ENCODE measurements around the gene EFTUD2. TPM values are rescaled to one million over a fixed set of nuclear protein-coding genes. Genes with fewer than 3 reads are reported as not detected.

EFTUD2 gene
- total RNA-seq, 1 donor: 72.7 TPM

- peak; percentile 82 for DNase-seq (ENCODE audit: insufficient read length, low spot score, missing footprints)
- Histone ChIP-seq H3K79me2 (ENCODE audit: insufficient read depth, low read length) (peaks cover 38% of the 10 kb centered on the region), H3K27ac (ENCODE audit: low read depth, low read length) (peak overlapping the region; percentile 31), H3K27me3 (ENCODE audit: insufficient read depth, low read length) (no peaks in the 10 kb centered on the region), H3K9me3 (ENCODE audit: low read depth, low read length) (no peaks in the 10 kb centered on the region), H3K4me1 (ENCODE audit: insufficient read depth, low read length) (peaks cover 19% of the 10 kb centered on the region), H2AFZ (ENCODE audit: low read length) (peak overlapping the region; percentile 92), H3K36me3 (ENCODE audit: insufficient read depth, low read length) (no peaks in the 10 kb centered on the region), H3K4me3 (ENCODE audit: insufficient read depth, low read length) (peak overlapping the region; percentile 85), H3K4me2 (ENCODE audit: insufficient read depth, low read length) (peak overlapping the region; percentile 88), H4K20me1 (ENCODE audit: insufficient read depth, low read length) (peaks cover 2% of the 10 kb centered on the region)
- TF ChIP-seq CTCF (IDR thresholded peaks at IDR 0.05; ENCODE audit: extremely low read depth, low read depth, low read length): no peak
These were observed 68.6 kb downstream of the EFTUD2 start for GRCh38 chr17:44830359-44831288.

GRCh38 chr17:44829523-44830358 lies 69.5 kb downstream of the EFTUD2 start, which contains the start of gene GJC1:
Gene GJC1 (minus strand): TSS chr17:44830287. CDS start chr17:44805817, 24,470 bp downstream.
- H3K27ac ChIP-seq (ENCODE audit: low read depth, low read length): peak within 1 kb of the TSS; percentile 49

GRCh38 chr17:44828919-44829522 lies 70.2 kb downstream of the EFTUD2 start:
- no peaks in the 10 kb centered on the region for H3K27me3 ChIP-seq (ENCODE audit: insufficient read depth, low read length)
- H3K4me1 ChIP-seq (ENCODE audit: insufficient read depth, low read length): peaks cover 19% of the 10 kb centered on the region
- H3K79me2 ChIP-seq (ENCODE audit: insufficient read depth, low read length): peaks cover 53% of the 10 kb centered on the region
- peaks cover 2% of the 10 kb centered on the region for H4K20me1 ChIP-seq (ENCODE audit: insufficient read depth, low read length)
- H3K27ac ChIP-seq (ENCODE audit: low read depth, low read length): peak overlapping the region; percentile 49
- DNase-seq (ENCODE audit: insufficient read length, low spot score, missing footprints): peak; percentile 37
- H3K4me2 ChIP-seq (ENCODE audit: insufficient read depth, low read length): peak overlapping the region; percentile 88
- TF ChIP-seq CTCF (IDR thresholded peaks at IDR 0.05; ENCODE audit: extremely low read depth, low read depth, low read length): no peak
- peak overlapping the region; percentile 75 for H2AFZ ChIP-seq (ENCODE audit: low read length)
- H3K9me3 ChIP-seq (ENCODE audit: low read depth, low read length): no peaks in the 10 kb centered on the region
- peak overlapping the region; percentile 85 for H3K4me3 ChIP-seq (ENCODE audit: insufficient read depth, low read length)
- no peaks in the 10 kb centered on the region for H3K36me3 ChIP-seq (ENCODE audit: insufficient read depth, low read length)

More at GRCh38 chr17:44829523-44830358, 69.5 kb downstream of the EFTUD2 start, which contains the start of gene GJC1:
- H3K4me1 ChIP-seq (ENCODE audit: insufficient read depth, low read length): peaks cover 19% of the 10 kb centered on the region
- DNase-seq (ENCODE audit: insufficient read length, low spot score, missing footprints): peak; percentile 91
- peak within 1 kb of the TSS; percentile 85 for H3K4me3 ChIP-seq (ENCODE audit: insufficient read depth, low read length)
- TF ChIP-seq CTCF (IDR thresholded peaks at IDR 0.05; ENCODE audit: extremely low read depth, low read depth, low read length): no peak
- no peaks in the 10 kb centered on the region for H3K9me3 ChIP-seq (ENCODE audit: low read depth, low read length)
- peak within 1 kb of the TSS; percentile 92 for H2AFZ ChIP-seq (ENCODE audit: low read length)
- H3K36me3 ChIP-seq (ENCODE audit: insufficient read depth, low read length): no peaks in the 10 kb centered on the region
- H3K27me3 ChIP-seq (ENCODE audit: insufficient read depth, low read length): no peaks in the 10 kb centered on the region
- peak within 1 kb of the TSS; percentile 88 for H3K4me2 ChIP-seq (ENCODE audit: insufficient read depth, low read length)
- peaks cover 46% of the 10 kb centered on the region for H3K79me2 ChIP-seq (ENCODE audit: insufficient read depth, low read length)
- H4K20me1 ChIP-seq (ENCODE audit: insufficient read depth, low read length): peaks cover 2% of the 10 kb centered on the region
